Measurements from ENCODE around the gene USP14. TPM values are rescaled to one million over a fixed set of nuclear protein-coding genes. Genes with fewer than 3 reads are reported as not detected.

USP14 gene
- total RNA-seq, 1 experiment from 2014 or later: 56.1 TPM

DNA sequence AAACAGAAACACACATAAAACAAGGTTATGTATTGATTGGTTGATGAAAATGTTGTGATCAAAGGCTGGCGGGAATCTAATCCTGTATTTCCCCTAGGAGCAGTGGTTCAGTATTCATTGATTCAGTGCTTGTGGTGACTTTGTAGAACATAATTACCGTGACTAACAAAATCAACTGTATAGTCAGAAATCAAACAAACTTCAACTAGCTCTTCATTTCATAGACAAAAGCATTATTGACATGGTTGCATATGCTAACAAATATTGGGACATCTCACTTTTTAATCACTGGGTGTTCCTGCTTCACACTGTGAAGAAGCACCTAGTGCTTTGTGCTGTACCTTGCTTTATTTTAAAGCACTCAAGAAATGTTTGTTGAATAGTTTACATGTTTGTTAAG, 41.4 kb downstream of the USP14 start:
- no peak for DNase-seq (ENCODE audit: low read depth, low spot score)

More for the DNA sequence above, 41.4 kb downstream of the USP14 start:
- intact Hi-C loops (cut with micrococcal nuclease): no loop called here
- ATAC-seq: no peak
- Histone ChIP-seq H3K9ac (ENCODE audit: low read length) (no peak overlapping the region), H3K4me1 (ENCODE audit: control insufficient read depth in 1 of 2, insufficient read depth in 2 of 2, low read length in 2 of 2) (no peaks in the 10 kb centered on the region), H3K79me2 (ENCODE audit: insufficient read depth, low read length) (peaks cover 28% of the 10 kb centered on the region), H3K27ac (ENCODE audit: low read depth, low read length) (no peak overlapping the region), H3K27me3 (ENCODE audit: insufficient read depth, low read length) (no peaks in the 10 kb centered on the region), H3K36me3 (ENCODE audit: control insufficient read depth in 1 of 2, insufficient read depth in 2 of 2, low read length in 2 of 2) (peaks cover 0 to 7% of the 10 kb centered on the region in 2 experiments; a peak in 2 of 4 replicates), H3K9me3 (ENCODE audit: control insufficient read depth in 1 of 2, insufficient read depth in 1 of 2, low read depth in 1 of 2, low read length in 2 of 2) (no peaks in the 10 kb centered on the region), H3K4me2 (ENCODE audit: low read length) (no peak overlapping the region), H2AFZ (ENCODE audit: low read depth, low read length, poor library complexity, severe bottlenecking) (no peak overlapping the region), H3K9me2 (ENCODE audit: insufficient read depth) (no peaks in the 10 kb centered on the region), H3K4me3 (replicated peaks in 1 of 2; ENCODE audit: low read depth in 1 of 2, low read length in 2 of 2) (no peak overlapping the region), H4K20me1 (ENCODE audit: insufficient read depth) (no peaks in the 10 kb centered on the region)
- TF ChIP-seq, protein P1, sequence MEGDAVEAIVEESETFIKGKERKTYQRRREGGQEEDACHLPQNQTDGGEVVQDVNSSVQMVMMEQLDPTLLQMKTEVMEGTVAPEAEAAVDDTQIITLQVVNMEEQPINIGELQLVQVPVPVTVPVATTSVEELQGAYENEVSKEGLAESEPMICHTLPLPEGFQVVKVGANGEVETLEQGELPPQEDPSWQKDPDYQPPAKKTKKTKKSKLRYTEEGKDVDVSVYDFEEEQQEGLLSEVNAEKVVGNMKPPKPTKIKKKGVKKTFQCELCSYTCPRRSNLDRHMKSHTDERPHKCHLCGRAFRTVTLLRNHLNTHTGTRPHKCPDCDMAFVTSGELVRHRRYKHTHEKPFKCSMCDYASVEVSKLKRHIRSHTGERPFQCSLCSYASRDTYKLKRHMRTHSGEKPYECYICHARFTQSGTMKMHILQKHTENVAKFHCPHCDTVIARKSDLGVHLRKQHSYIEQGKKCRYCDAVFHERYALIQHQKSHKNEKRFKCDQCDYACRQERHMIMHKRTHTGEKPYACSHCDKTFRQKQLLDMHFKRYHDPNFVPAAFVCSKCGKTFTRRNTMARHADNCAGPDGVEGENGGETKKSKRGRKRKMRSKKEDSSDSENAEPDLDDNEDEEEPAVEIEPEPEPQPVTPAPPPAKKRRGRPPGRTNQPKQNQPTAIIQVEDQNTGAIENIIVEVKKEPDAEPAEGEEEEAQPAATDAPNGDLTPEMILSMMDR (IDR thresholded peaks at IDR 0.05 in 2 of 3, conservative IDR thresholded peaks at IDR 0.05 in 1 of 3; ENCODE audit: borderline replicate concordance in 1 of 3, insufficient read depth in 1 of 3, low read depth in 2 of 3, low read length in 2 of 3): no peak
- TF ChIP-seq POLR2AphosphoS5 (IDR thresholded peaks at IDR 0.05; ENCODE audit: low read depth, low read length) (no peak), SP1 (IDR thresholded peaks at IDR 0.05; ENCODE audit: low read depth) (no peak), TCF7L2 (IDR thresholded peaks at IDR 0.05; ENCODE audit: borderline replicate concordance, extremely low read depth, insufficient read depth, insufficient read length) (no peak), EZH2 (IDR thresholded peaks at IDR 0.05) (no peak), ZFX (IDR thresholded peaks at IDR 0.05) (no peak), RAD21 (IDR thresholded peaks at IDR 0.05; ENCODE audit: low read depth) (no peak), SRF (IDR thresholded peaks at IDR 0.05; ENCODE audit: low read depth) (no peak), ZNF274 (IDR thresholded peaks at IDR 0.05; ENCODE audit: low read depth, low read length) (no peak), FOSL1 (IDR thresholded peaks at IDR 0.05; ENCODE audit: low read depth) (no peak), ELF1 (IDR thresholded peaks at IDR 0.05; ENCODE audit: borderline replicate concordance, low read depth) (no peak), CBX3 (IDR thresholded peaks at IDR 0.05; ENCODE audit: low read depth) (no peak)
- TF ChIP-seq, protein P2, sequence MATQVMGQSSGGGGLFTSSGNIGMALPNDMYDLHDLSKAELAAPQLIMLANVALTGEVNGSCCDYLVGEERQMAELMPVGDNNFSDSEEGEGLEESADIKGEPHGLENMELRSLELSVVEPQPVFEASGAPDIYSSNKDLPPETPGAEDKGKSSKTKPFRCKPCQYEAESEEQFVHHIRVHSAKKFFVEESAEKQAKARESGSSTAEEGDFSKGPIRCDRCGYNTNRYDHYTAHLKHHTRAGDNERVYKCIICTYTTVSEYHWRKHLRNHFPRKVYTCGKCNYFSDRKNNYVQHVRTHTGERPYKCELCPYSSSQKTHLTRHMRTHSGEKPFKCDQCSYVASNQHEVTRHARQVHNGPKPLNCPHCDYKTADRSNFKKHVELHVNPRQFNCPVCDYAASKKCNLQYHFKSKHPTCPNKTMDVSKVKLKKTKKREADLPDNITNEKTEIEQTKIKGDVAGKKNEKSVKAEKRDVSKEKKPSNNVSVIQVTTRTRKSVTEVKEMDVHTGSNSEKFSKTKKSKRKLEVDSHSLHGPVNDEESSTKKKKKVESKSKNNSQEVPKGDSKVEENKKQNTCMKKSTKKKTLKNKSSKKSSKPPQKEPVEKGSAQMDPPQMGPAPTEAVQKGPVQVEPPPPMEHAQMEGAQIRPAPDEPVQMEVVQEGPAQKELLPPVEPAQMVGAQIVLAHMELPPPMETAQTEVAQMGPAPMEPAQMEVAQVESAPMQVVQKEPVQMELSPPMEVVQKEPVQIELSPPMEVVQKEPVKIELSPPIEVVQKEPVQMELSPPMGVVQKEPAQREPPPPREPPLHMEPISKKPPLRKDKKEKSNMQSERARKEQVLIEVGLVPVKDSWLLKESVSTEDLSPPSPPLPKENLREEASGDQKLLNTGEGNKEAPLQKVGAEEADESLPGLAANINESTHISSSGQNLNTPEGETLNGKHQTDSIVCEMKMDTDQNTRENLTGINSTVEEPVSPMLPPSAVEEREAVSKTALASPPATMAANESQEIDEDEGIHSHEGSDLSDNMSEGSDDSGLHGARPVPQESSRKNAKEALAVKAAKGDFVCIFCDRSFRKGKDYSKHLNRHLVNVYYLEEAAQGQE (IDR thresholded peaks at IDR 0.05; ENCODE audit: low read depth): no peak
- BruUV-seq (replicated peaks): no TSS peak
- RAD21 ChIA-PET (ENCODE audit: low non-redundant PET in 1 of 2, low total read pairs in 2 of 2, uncharacterized antibody in 2 of 2, unreplicated experiment in 2 of 2): no interaction called here
- POLR2A ChIA-PET: no interaction called here
- CTCF ChIA-PET: no interaction called here
